Smooth muscle cell (in vitro differentiated cells): Measurements from ENCODE around the gene GRPEL1. TPM values are rescaled to one million over a fixed set of nuclear protein-coding genes. Genes with fewer than 3 reads are reported as not detected.

Source experiments
- DNase-seq: peaks from one replicate; lab custom pipeline; 2025; ENCODE audit not compliant: unreplicated experiment; lab: John Stamatoyannopoulos, UW
- H2AFZ ChIP-seq: fragments of 200-600 bp; sonication (generic); 2 replicates; pipeline ENCODE4 v1.6.0; 2016; ENCODE audit warnings: antibody characterized with exemption, low read depth, mild to moderate bottlenecking
- H3F3A ChIP-seq: fragments of 200-600 bp; sonication (generic); 2 replicates; pipeline ENCODE4 v1.6.0; 2017; ENCODE audit warnings: antibody characterized with exemption, low read depth
- H3K27ac ChIP-seq: fragments of 200-600 bp; sonication (generic); 2 replicates; pipeline ENCODE4 v1.5.1; 2016; ENCODE audit warnings: low read depth, mild to moderate bottlenecking
- H3K27me3 ChIP-seq: fragments of 200-600 bp; sonication (generic); 2 replicates; pipeline ENCODE4 v1.6.1; 2016; ENCODE audit warnings: low read depth, mild to moderate bottlenecking
- H3K36me3 ChIP-seq: fragments of 200-600 bp; sonication (generic); 2 replicates; pipeline ENCODE4 v1.5.1; 2016; ENCODE audit warnings: low read depth
- H3K4me1 ChIP-seq: fragments of 200-600 bp; sonication (generic); 2 replicates; pipeline ENCODE4 v1.5.1; 2016; ENCODE audit warnings: low read depth
- H3K4me2 ChIP-seq: fragments of 200-600 bp; sonication (generic); 2 replicates; pipeline ENCODE4 v1.6.0; 2016; ENCODE audit warnings: mild to moderate bottlenecking
- H3K4me3 ChIP-seq: fragments of 200-600 bp; sonication (generic); 2 replicates; pipeline ENCODE4 v1.5.1; 2016; ENCODE audit warnings: mild to moderate bottlenecking
- H3K79me2 ChIP-seq: fragments of 200-600 bp; sonication (generic); 2 replicates; pipeline ENCODE4 v1.6.0; 2016; ENCODE audit warnings: low read depth, mild to moderate bottlenecking
- H3K9ac ChIP-seq: fragments of 200-600 bp; sonication (generic); 2 replicates; pipeline ENCODE4 v1.6.0; 2016; ENCODE audit warnings: low read depth
- H3K9me3 ChIP-seq: fragments of 200-600 bp; sonication (generic); replicated peaks from 2 replicates; pipeline ENCODE4 v1.5.1; 2016; ENCODE audit warnings: low read depth
- H4K20me1 ChIP-seq: fragments of 200-600 bp; sonication (generic); 2 replicates; pipeline ENCODE4 v1.6.0; 2016; ENCODE audit warnings: low read depth
- CTCF ChIP-seq: fragments of 200-600 bp; sonication (generic); IDR thresholded peaks from 2 replicates; pipeline ENCODE4 v1.5.1; 2017; ENCODE audit warnings: borderline replicate concordance, mild to moderate bottlenecking, antibody characterized with exemption; ENCODE audit not compliant: insufficient read depth, poor library complexity, severe bottlenecking
- WGBS: methylation state at CpG from one replicate; pipeline ENCODE4 v1.1.7; 2016; ENCODE audit warnings: low lambda C conversion rate; 5-methylcytosine and 5-hydroxymethylcytosine counted together
- polyA plus RNA-seq: library from polyadenylated mRNA; unstranded; fragments of >200 nt; fragmentation: Nextera tagmentation; extraction: Ambion mirVana; gene quantifications from 2 replicates; pipeline ENCODE4 v1.2.1, GENCODE V29; 2016
- total RNA-seq: library from RNA; depleted of rRNA; stranded (reverse); fragments of >200 nt; gene quantifications from 2 replicates; pipeline ENCODE4 v1.2.3, GENCODE V29; 2014

The GRPEL1 gene
- total and polyA plus RNA-seq, 2 experiments from 2014 or later = 18.6 to 40.6 TPM

- Histone ChIP-seq H3K27ac (no peak overlapping the region), H3K4me3 (no peak overlapping the region), H3K4me1 (no peaks in the 10 kb centered on the region), H3K9me3 (no peaks in the 10 kb centered on the region), H3K27me3 (no peaks in the 10 kb centered on the region), H3K9ac (no peak overlapping the region), H3F3A (no peaks in the 10 kb centered on the region), H3K79me2 (no peaks in the 10 kb centered on the region), H3K36me3 (no peaks in the 10 kb centered on the region), H3K4me2 (no peak overlapping the region), H2AFZ (no peak overlapping the region), H4K20me1 (no peaks in the 10 kb centered on the region)
- WGBS = 98% methylated on average over 12 of the region's 12 CpGs
- TF ChIP-seq CTCF = no peak
- no peak for DNase-seq
These were observed 38.7 kb downstream of the GRPEL1 start for GRCh38 chr4:7029212-7029611.

GRCh38 chr4:7027913-7028312 lies 40.0 kb downstream of the GRPEL1 start:
- Histone ChIP-seq H3K9ac (no peak overlapping the region), H3K4me3 (no peak overlapping the region), H3K36me3 (no peaks in the 10 kb centered on the region), H3K79me2 (no peaks in the 10 kb centered on the region), H3K4me1 (no peaks in the 10 kb centered on the region), H3K27ac (no peak overlapping the region), H3K4me2 (no peak overlapping the region), H3K9me3 (no peaks in the 10 kb centered on the region), H4K20me1 (no peaks in the 10 kb centered on the region), H3F3A (no peaks in the 10 kb centered on the region), H2AFZ (no peak overlapping the region), H3K27me3 (no peaks in the 10 kb centered on the region)
- no peak for TF ChIP-seq CTCF
- DNase-seq = no peak
- WGBS = 85% methylated on average over 4 of the region's 5 CpGs

GRCh38 chr4:7027284-7027683 lies 40.6 kb downstream of the GRPEL1 start:
- TF ChIP-seq CTCF = no peak
- H3K4me2 ChIP-seq = no peak overlapping the region
- no peaks in the 10 kb centered on the region for H3K4me1 ChIP-seq
- no peak overlapping the region for H3K27ac ChIP-seq
- WGBS = 95% methylated on average over 7 of the region's 7 CpGs
- no peaks in the 10 kb centered on the region for H3K36me3 ChIP-seq
- H2AFZ ChIP-seq = no peak overlapping the region
- no peak overlapping the region for H3K9ac ChIP-seq
- no peaks in the 10 kb centered on the region for H4K20me1 ChIP-seq
- no peak overlapping the region for H3K4me3 ChIP-seq
- no peaks in the 10 kb centered on the region for H3K79me2 ChIP-seq
- no peak for DNase-seq
- no peaks in the 10 kb centered on the region for H3F3A ChIP-seq
- no peaks in the 10 kb centered on the region for H3K27me3 ChIP-seq
- H3K9me3 ChIP-seq = no peaks in the 10 kb centered on the region

- WGBS = 95% methylated on average over 9 of the region's 9 CpGs
- Histone ChIP-seq H3K79me2 (no peaks in the 10 kb centered on the region), H2AFZ (no peak overlapping the region), H3K4me1 (no peaks in the 10 kb centered on the region), H3K27ac (no peak overlapping the region), H3F3A (no peaks in the 10 kb centered on the region), H3K9me3 (no peaks in the 10 kb centered on the region), H3K4me2 (no peak overlapping the region), H4K20me1 (no peaks in the 10 kb centered on the region), H3K36me3 (no peaks in the 10 kb centered on the region), H3K27me3 (no peaks in the 10 kb centered on the region), H3K4me3 (no peak overlapping the region), H3K9ac (no peak overlapping the region)
- no peak for DNase-seq
- TF ChIP-seq CTCF = no peak
These were observed 41.8 kb downstream of the GRPEL1 start for GRCh38 chr4:7026107-7026506.
